Upper lobe of right lung (tissue), 1 donor: ENCODE results near the gene CLK4. TPM values are rescaled to one million over a fixed set of nuclear protein-coding genes. Genes with fewer than 3 reads are reported as not detected.

Experiments
- ATAC-seq: fragments of 200-7000 bp; cut with Tn5 transposase; one replicate; pipeline ENCODE4 v1.9.1; 2020; ENCODE audit warnings: mild to moderate bottlenecking, moderate library complexity
- DNase-seq: peaks from one replicate; pipeline ENCODE4 v3.0.0-alpha.2; 2020
- H3K27ac ChIP-seq: fragments of 200-600 bp; one replicate; pipeline ENCODE4 v1.8.0; 2022
- H3K27me3 ChIP-seq: fragments of 200-600 bp; one replicate; pipeline ENCODE4 v1.8.0; 2022; ENCODE audit warnings: mild to moderate bottlenecking
- H3K36me3 ChIP-seq: fragments of 200-600 bp; one replicate; pipeline ENCODE4 v1.8.0; 2022
- H3K4me1 ChIP-seq: fragments of 200-600 bp; one replicate; pipeline ENCODE4 v1.8.0; 2022
- H3K4me3 ChIP-seq: fragments of 200-600 bp; one replicate; pipeline ENCODE4 v1.8.0; 2022; ENCODE audit warnings: mild to moderate bottlenecking
- H3K9me3 ChIP-seq: fragments of 200-600 bp; one replicate; pipeline ENCODE4 v1.8.0; 2022
- intact Hi-C: fragments of 100-400 bp; cut with DNase I; formaldehyde crosslinking; loops from one replicate; pipeline ENCODE4 v1.11.0; 2022
- total RNA-seq: library from RNA; stranded (reverse); fragmentation: NEBNext Ultra II Directional; extraction: Animal tissue kit (Norgen Biotek cat#: 25700); gene quantifications from one replicate; pipeline ENCODE4 v1.2.1, GENCODE V29; 2021
- TF ChIP-seq, protein P1 (sequence below): fragments of 200-600 bp; IDR thresholded peaks from one replicate; pipeline ENCODE4 v1.8.0; 2022; ENCODE audit warnings: antibody characterized with exemption
- donor health status: DM: no; HTN: yes; CAD: no; lungs with severe emphysema.

The CLK4 gene
- total RNA-seq, 1 donor from 2014 or later: 35.4 TPM

DNA sequence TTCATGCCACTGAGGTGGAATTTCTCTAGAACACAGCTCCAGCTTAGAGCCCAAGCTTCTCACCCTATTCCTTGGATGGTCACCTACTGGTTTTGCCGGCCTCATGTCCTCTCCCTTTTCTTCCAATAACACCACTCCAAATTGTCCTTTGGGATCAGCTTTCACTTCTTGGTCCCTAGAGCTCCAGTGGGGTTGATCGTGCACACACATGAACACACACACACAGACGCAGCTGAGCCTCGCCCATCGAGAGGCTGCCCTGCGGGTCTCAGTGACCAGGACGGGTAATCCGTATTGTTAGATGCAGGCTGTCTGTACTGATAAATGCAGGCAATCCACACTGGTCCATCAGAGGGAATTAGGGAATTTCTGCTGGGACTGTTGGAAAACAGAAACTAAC lies 43.6 kb downstream of the CLK4 start:
- H3K4me3 ChIP-seq: no peak overlapping the region
- H3K27me3 ChIP-seq: no peaks in the 10 kb centered on the region
- H3K4me1 ChIP-seq: no peaks in the 10 kb centered on the region
- DNase-seq (no peak), ATAC-seq (no peak)
- TF ChIP-seq, protein P1, sequence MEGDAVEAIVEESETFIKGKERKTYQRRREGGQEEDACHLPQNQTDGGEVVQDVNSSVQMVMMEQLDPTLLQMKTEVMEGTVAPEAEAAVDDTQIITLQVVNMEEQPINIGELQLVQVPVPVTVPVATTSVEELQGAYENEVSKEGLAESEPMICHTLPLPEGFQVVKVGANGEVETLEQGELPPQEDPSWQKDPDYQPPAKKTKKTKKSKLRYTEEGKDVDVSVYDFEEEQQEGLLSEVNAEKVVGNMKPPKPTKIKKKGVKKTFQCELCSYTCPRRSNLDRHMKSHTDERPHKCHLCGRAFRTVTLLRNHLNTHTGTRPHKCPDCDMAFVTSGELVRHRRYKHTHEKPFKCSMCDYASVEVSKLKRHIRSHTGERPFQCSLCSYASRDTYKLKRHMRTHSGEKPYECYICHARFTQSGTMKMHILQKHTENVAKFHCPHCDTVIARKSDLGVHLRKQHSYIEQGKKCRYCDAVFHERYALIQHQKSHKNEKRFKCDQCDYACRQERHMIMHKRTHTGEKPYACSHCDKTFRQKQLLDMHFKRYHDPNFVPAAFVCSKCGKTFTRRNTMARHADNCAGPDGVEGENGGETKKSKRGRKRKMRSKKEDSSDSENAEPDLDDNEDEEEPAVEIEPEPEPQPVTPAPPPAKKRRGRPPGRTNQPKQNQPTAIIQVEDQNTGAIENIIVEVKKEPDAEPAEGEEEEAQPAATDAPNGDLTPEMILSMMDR: no peak
- H3K9me3 ChIP-seq: no peaks in the 10 kb centered on the region
- intact Hi-C loops: no loop called here
- no peak overlapping the region for H3K27ac ChIP-seq
- no peaks in the 10 kb centered on the region for H3K36me3 ChIP-seq

DNA sequence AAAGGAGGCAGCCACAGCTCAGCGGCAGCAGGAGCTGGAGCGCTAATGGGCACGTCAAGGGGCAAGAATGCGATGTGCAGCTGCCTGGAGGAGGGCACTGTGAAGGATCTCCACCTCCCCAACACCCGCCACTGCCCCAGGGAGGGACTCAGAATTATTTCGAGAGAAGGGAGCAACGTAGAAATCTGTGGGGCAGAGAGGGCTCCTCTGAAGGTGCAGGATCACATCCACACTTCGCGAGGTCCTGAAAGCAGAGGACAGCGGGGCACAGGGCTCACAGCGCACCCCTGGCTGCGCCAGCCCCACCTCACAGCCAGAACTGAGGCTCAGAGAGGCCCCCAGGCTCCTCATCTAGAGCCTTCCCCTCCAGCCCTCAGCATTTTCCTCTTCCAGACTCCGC lies 44.6 kb downstream of the CLK4 start:
- Histone ChIP-seq H3K4me3 (no peak overlapping the region), H3K27me3 (peaks cover 7% of the 10 kb centered on the region), H3K36me3 (no peaks in the 10 kb centered on the region), H3K4me1 (no peaks in the 10 kb centered on the region), H3K27ac (no peak overlapping the region), H3K9me3 (no peaks in the 10 kb centered on the region)
- TF ChIP-seq, protein P1: no peak
- DNase-seq (no peak), ATAC-seq (no peak)
- intact Hi-C loops: no loop called here

DNA sequence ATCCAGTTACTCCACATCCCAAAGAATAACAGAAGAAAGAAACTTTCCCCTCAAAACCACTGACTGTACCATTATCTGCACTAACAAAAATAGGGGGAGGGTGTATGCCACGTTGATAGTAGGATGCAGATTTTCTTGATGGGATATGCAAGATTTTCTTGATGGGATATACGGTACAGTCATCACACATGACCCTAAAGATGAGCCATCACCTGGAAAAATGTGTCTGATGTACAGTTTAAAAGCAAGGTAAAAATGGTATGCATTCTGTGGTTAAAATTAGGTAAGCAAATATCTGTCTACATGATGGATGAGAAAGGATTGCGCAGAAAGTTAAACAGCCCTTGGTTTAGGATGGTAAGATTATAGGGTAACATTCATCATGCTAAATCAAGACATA lies 45.2 kb downstream of the CLK4 start:
- intact Hi-C loops: no loop called here
- Histone ChIP-seq H3K36me3 (no peaks in the 10 kb centered on the region), H3K9me3 (no peaks in the 10 kb centered on the region), H3K4me1 (no peaks in the 10 kb centered on the region), H3K27ac (no peak overlapping the region), H3K4me3 (no peak overlapping the region), H3K27me3 (peaks cover 14% of the 10 kb centered on the region)
- DNase-seq: no peak
- TF ChIP-seq, protein P1: no peak
- no peak for ATAC-seq

DNA sequence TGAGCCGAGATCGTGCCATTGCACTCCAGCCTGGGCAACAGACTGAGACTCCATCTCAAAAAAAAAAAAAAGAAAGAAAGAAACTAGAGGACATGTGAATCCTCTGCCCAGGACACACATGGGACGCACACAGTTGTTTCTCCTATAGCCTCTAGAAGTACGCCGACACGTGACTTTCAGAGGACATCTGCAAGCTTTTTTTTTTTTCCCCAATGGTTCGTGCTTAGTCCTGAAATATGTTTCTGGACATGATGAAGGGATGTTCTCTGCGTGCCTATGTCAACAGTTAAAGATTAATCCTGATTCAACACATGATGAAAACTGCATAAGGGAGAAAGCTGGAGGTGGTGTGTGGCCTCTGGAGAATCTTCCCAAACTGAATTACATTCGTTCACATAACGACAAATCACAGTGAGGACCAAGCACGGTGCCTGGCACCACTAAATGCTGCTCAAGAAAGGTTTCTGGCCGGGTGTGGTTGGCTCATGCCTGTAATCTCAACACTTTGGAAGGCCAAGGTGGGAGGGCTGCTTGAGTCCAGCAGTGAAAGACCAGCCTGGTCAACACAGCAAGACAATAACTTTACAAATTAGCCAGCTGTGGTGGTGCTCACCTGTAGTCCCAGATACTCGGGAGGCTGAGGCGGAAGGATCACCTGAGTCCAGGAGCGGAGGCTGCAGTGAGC lies 46.4 kb downstream of the CLK4 start:
- no peaks in the 10 kb centered on the region for H3K36me3 ChIP-seq
- peaks cover 25% of the 10 kb centered on the region for H3K27me3 ChIP-seq
- no peak for ATAC-seq
- H3K4me3 ChIP-seq: no peak overlapping the region
- TF ChIP-seq, protein P1: no peak
- no peaks in the 10 kb centered on the region for H3K9me3 ChIP-seq
- no peak overlapping the region for H3K27ac ChIP-seq
- no peak for DNase-seq
- H3K4me1 ChIP-seq: no peaks in the 10 kb centered on the region
- intact Hi-C loops: no loop called here

DNA sequence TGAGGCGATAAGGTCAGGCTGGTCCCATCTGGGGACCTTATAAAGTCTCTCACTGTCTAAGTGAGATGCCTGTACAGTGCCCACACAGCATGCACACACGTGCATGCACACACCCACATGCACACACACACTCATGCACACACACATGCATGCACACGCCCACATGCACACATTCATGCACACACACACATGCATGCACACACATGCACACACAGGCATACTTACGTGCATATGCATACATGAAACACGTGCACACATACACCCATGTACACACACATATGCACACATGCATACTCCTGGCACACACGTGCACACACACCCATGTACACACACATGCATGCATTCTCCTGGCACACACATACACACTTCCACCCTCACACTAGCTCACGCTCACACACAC lies 48.9 kb downstream of the CLK4 start:
- Histone ChIP-seq H3K9me3 (no peaks in the 10 kb centered on the region), H3K27me3 (peaks cover 31% of the 10 kb centered on the region), H3K4me1 (no peaks in the 10 kb centered on the region), H3K4me3 (no peak overlapping the region), H3K27ac (no peak overlapping the region), H3K36me3 (no peaks in the 10 kb centered on the region)
- ATAC-seq (no peak), DNase-seq (no peak)
- TF ChIP-seq, protein P1: no peak
- intact Hi-C loops: no loop called here
